HuH-7 (cell line): Measurements from ENCODE around the gene STPG3.

Experiments
- DNase-seq: peaks from one replicate; pipeline ENCODE4 v3.0.0; 2011; ENCODE audit warnings: low spot score

STPG3 gene

DNA sequence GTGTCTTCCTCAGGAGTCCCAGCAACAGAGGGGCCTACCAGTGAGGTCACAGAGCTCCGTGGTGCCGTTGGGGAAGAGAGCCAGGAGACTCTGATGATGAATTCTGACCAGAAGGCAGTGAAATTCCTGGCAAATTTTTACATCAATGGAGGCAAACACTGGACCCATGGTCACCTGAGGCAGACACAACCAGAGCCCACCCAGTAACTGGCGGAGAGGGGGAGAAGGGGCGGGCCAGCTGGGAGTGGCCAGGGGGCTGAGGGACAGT lies at the start of gene STPG3:
TSS of gene STPG3 (plus strand) at position 93 of the 268 bp plus-strand sequence. CDS start at position 94, 1 bp downstream.
- no peak for DNase-seq

DNA sequence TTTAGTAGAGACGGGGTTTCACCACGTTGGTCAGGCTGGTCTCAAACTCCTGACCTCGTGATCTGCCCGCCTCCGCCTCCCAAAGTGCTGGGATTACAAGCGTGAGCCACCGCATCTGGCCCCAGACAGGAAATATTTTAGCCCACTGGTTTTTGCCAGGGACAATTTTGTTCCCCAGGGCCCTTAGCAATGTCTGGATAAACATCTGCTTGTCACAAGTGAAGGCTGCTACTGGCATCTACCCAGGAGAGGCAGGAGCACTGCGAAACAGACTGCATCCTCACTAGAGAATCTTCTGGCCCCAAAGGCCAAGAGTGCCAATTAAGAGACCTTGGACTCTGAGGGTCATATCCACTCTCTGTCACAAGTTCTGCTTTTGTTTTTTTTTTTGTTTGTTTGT lies 48.1 kb upstream of the STPG3 start:
- DNase-seq = no peak

DNA sequence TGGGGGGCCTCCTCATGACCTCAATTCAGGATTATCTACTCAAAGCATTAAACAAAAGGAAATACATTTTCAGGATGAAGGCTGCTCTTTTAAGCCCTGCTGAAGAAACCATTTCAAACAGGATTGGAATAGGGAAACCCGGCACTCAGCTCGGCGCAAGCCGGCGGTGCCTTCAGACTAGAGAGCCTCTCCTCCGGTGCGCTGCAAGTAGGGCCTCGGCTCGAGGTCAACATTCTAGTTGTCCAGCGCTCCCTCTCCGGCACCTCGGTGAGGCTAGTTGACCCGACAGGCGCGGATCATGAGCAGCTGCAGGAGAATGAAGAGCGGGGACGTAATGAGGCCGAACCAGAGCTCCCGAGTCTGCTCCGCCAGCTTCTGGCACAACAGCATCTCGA lies 46.4 kb upstream of the STPG3 start:
- DNase-seq = no peak

DNA sequence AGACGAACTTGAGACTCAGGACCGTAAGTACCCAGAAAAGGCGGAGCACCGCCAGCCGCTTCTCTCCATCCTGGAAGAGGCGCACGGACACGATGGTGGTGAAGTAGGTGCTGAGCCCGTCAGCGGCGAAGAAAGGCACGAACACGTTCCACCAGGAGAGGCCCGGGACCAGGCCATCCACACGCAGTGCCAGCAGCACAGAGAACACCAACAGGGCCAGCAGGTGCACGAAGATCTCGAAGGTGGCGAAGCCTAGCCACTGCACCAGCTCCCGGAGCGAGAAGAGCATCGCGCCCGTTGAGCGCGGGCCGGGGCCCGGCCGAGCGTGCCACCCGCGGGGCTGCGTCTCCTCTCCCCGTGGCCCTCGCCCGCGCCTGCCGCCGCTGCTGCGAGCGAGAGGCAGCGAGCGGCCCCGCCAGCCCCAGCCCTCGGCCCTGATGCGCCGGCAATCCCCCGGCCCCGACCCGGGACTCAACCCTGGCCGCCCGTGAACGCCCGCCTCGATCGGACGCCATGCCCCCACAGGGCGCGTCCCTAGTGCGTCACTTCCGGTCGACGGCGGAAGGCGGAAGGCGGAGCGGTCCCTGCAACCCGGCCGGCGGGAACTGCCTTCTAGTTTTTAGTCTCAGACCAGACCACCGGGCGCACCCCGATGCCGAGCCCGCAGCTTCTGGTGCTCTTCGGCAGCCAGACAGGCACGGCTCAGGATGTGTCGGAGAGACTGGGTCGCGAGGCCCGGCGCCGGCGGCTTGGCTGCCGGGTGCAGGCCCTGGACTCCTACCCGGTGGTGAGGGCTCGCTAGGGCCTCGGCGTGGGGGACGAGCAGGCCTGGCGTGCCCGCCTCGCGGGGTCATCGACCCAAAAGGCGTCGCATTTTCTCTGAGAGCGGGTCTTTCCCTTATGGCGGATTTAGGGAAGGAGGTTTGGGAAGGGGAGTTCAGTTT lies 45.7 kb upstream of the STPG3 start, which contains the start of the genes NDOR1 and TMEM203:
TSS of gene NDOR1 (plus strand) at position 575 of the 944 bp plus-strand sequence. CDS start at position 653, 78 bp downstream.
TSS of gene TMEM203 (minus strand) at position 523 of the 944 bp plus-strand sequence. CDS start at position 289, 234 bp downstream.
- DNase-seq = peak; percentile 97

DNA sequence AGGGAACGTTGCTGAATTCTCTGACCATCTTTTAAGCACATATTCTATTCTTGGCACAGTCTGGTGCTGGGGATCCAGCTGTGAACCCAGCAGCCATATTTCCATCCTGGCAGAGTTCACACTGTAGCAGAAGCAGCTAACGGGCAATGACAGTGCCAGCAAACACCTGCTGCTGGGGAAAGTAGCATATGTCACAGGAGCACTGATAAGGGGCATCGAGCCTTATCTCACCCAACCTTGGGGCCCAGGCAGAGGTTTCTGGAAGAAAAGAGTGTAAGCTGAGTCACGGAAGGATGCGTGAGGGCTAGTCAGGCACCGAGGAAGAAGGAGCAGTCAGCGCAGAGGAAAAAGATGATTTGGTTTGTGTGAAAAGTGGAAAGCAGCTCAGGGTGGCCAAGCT lies 44.5 kb upstream of the STPG3 start:
- DNase-seq = no peak

DNA sequence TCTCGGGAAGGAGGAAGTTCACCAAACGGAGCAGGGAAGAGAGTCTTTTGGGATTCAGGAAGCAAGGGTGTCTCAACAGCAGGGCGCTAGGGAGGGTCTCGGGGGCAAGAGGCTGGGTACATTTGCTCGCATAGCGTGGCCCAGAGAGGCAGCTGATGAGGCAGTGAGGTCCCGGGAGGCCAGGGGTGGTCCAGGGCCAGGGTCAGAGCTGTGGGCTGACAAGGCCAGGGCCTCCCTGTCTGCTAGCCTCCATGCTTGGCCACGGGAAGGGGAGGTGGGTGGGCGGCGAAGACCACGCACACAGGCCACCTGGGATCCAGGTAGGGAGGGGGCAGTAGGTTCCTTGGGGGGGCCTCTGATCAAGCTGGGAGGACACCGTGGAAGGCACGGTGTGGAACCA lies 39.6 kb upstream of the STPG3 start:
- no peak for DNase-seq

DNA sequence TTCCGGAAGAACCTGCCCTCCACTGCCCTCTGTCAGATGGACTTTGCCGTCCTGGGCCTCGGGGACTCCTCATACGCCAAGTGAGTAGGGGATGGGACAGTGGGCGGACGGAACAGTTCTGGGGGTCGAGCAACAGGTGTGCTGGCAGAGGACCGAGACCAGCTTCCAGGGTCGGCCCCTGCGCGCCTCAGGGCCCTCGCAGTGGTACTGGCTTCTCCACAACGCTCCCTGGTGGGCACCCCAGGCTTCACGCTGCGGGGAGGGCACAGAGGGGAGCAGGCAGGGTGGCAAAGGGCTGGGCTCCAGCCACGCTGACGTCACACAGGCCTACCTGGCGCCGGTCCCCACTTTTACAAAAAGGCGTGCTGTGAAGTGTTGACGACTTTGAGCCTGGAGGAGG lies 38.6 kb upstream of the STPG3 start:
- no peak for DNase-seq

DNA sequence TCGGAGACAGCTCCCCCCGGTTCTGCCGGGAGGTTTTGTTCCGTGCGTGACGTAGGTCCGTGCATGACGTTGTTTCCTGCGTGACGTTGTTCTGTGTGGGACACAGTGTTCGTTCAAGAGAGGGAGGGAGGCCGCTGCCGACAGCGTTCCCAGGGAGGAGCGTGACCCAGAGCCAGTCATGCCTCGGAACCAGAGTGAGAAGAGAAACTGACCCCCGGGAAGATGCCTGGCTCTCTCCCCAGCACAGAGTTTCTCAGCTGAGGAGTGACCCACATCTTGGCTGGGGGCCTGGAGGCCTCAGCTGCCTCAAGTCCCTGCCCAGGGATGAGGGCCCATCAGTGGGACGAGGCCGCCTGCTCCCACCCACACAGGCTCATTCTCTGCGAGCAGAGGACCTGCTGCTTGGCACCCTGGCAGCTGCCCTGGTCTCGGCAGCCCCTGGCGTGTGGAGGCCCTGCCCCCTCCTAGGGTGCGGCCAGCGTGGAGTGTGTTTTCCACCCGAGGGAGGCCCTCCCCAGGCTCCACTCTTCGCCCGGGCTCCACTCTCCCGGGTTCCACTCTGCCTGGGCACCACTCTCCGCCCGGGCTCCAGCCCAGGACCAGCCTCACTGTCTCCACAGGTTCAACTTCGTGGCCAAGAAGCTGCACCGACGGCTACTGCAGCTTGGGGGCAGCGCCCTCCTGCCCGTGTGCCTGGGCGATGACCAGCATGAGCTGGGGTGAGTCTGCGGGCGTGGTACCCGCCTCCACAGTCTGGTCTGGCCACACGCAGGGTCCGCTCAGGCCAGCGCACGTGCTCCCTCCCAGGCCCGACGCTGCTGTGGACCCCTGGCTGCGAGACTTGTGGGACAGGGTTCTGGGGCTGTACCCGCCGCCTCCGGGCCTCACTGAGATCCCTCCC lies 37.7 kb upstream of the STPG3 start:
- no peak for DNase-seq

DNA sequence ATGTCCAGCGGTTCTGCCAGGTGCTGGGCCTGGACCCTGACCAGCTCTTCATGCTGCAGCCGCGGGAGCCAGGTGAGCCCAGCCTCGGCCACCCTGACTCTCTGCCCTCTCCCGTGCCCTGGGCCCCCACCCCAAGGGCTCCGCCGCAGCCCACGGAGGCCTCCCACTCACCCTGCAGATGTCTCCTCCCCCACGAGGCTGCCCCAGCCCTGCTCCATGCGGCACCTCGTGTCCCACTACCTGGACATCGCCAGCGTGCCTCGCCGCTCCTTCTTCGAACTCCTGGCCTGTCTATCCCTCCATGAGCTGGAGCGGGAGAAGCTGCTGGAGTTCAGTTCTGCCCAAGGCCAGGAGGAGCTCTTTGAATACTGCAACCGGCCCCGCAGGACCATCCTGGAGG lies 36.5 kb upstream of the STPG3 start:
- no peak for DNase-seq

DNA sequence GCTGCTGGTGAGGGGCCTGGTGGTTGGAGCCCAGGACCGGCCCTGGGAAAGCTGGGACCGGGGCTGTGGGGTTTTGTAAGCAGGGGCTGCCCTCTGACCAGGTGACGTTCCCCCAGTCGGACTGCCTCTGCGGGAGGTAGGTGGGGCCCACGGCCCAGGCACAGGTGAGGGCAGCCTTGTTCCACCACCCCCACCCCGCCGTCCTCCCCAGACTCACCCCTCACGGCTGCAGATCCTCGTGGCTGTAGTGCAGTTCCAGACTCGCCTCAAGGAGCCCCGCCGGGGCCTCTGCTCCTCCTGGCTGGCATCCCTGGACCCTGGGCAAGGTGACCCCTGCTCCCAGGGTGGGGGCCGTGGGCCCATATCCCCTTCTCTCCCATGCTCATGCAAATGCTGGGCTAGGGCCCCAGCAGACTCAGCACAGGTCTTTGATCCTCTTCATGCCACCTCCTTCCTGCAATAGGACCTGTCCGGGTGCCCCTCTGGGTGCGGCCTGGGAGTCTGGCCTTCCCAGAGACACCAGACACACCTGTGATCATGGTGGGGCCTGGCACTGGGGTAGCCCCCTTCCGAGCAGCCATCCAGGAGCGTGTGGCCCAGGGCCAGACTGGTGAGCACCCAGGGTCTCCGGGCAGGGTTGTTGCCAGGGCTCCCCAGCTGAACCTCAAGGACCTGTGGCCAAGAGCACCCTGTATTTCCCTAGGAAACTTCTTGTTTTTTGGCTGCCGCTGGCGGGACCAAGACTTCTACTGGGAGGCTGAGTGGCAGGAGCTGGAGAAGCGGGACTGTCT lies 35.7 kb upstream of the STPG3 start:
- DNase-seq = no peak

DNA sequence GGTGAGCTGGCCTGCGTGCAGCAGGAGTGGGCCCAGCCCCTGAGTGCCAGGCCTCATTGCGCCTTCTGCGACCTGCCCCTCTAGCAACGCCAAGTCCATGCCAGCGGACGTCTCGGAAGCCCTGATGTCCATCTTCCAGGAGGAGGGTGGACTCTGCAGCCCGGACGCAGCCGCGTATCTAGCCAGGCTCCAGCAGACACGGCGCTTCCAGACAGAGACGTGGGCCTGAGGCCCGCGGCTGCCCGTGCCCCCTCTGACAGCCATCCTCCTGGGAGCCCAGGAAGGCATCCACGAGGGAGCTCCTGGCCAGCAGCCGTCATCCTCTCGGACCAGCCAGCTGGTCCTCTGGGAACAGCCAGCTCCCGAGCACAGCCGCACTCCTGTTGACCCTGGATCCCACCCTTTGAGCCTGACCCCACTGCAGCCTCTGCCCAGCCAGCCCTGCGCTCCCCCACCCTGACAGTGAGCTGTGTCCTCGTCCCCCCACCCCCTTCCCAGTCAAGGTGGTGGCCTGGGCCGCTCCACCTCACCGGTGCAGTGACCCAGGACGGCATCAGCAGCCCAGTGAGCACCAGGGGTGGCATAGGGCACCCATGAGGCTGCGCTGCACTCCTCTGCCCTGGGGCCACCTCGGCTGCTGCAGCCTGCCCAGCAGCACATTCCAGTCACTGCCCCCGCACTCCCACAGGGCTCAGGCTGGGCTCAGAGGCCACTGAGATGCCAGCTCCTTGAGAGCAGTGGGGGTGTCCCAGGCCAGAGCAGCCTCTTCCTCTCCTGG lies 34.7 kb upstream of the STPG3 start:
- DNase-seq = no peak

DNA sequence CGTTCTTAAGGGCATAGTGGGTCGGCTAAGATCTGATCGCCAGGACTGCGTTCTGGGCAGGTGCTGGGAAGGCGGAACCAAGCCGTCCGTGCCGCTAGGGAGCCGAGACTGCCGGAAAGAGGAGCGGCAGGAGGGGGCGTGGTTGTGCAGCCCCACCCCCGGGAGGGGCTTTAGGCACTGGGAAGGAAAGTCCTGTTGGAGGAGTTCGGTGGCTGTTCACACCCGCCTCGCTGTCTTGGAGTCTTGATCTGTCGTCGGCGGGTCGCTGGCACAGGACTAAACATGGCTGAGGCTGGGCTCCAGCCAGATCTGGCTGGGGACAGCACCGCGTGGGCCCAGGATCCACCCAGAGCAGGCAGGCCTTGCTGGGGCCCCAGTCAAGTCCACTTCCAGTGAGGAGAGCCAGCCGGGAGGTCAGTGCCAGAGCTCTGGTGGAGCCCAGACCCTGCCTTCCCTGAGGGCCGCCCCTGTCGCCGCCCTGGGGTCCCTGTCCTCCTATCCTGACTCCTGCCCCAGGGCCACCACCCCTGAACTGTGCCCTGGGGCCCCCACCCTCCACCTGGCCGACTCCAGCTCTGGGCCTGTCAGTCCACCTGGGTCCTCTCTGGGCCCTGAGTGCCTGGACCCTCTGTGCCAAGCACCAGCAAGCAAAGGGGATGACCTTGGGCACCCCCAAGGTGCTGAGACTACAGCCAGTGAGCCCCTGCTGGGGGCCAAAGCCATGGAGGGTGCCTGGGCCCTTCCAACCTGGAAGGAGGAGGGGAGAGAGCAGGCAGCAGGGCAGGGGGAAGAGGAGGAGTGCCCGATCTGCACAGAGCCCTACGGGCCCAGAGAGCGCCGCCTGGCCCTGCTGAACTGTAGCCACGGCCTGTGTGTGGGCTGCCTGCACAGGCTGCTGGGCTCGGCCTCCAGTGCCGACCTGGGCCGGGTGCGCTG lies 33.5 kb upstream of the STPG3 start:
- no peak for DNase-seq

DNA sequence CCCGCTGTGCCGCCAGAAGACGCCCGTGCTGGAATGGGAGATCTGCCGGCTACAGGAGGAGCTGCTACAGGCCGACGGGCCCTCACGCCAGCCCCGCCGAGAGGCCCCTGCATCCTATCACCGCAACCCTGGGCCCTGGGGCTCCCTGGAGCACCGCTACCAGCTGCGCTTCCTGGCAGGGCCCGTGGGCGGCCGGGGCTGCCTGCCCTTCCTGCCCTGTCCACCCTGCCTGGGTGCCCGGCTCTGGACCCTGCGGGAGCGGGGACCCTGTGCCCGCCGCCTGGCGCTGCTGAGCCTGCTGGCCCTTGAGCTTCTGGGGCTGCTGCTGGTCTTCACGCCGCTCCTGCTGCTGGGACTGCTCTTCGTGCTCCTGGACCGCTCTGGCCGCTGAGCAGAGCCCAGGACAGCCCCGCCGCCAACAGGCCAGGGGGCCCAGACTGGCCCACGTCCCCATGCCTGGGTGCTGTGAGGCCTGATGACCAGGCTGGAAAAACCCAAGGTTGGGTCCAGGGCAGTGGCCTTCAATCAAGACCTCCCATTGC lies 32.8 kb upstream of the STPG3 start:
- DNase-seq = no peak

DNA sequence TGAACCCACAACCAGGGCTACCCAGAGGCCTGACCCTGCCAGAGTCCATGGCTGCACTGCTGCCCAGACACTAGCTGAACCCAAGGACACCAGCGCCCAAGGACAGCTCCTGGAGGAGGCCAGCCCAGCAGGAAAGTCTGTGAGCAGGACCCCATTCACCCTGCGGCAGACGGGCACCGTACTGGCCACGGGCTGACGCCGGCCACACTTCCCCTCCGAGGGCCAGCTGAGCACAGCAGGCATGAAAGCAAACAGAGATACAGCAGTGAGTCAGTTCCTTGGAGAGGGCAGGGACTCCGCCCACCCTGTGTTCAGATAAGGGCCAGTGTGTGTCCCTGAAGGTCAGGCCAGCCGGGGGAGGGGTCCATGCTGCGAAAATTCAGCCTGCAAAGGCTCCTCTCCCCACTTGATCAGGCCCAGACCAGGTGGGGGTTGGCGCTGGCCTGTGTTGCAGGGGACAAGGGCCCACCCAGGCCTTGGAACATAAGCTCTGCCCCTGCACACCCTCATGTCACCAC lies 32.3 kb upstream of the STPG3 start:
- peak; percentile 80 for DNase-seq

DNA sequence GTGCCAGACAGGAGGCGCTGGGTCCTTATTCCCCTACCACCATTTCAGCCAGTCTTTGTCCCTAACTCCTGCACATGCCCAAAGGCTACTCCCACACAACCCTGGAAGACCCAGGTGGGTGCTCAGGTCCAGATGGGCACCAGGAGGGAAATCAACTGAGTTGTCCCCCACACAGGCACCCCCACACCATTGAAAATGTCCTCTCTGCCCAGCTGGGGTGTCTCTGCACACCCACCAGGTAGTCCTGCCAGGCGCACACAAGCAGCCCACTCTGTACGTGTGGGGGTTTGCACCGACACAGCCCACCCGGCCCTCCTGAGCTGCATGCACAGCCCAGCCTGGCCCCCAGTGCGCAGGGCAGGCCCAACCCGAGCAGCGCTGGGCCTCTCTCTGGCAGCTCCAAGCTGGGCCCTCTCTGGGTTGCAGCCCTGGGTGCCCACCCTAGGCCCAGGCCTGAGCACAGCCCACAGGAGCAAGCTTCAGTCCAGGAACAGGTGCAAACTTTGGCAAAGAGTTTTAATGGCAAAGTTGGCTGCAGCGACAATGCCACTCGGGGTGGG lies 31.2 kb upstream of the STPG3 start:
- no peak for DNase-seq

DNA sequence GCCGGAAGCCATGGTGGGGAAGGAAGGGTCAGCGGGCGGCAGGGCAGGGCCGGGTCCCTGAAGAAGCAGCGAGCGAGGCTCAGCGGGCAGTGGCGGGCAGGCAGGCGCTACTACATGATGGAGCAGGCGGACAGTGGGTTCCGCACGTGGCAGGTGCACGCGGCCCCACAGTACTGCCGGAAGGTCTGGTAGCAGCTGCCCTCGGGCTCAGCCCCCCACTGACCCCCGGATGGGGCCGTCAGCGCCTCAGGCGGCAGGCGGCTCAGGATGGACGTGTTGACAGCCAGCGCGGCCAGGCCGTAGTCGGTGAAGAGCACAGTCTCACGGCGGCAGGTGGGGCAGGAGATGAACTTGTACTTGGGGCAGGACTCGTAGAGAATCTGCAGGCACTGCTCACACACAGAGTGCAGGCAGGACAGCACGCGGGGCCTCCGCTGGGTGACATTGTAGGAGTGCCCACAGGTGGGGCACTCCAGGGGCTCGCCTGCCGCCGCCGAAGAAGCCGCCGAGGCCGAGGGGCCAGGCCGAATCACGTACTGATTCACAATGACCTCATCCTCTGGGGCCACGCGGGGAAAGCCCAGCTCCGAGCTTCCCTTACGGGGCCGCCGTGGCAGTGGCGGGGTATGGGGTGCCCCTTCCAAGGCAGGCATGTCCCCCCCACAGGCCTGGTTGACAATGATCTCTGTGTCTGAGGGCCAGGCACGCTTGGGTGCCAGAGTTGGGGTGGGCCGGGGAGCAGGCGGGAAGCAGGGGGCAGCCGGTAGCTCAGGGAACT lies 30.6 kb upstream of the STPG3 start:
- no peak for DNase-seq

DNA sequence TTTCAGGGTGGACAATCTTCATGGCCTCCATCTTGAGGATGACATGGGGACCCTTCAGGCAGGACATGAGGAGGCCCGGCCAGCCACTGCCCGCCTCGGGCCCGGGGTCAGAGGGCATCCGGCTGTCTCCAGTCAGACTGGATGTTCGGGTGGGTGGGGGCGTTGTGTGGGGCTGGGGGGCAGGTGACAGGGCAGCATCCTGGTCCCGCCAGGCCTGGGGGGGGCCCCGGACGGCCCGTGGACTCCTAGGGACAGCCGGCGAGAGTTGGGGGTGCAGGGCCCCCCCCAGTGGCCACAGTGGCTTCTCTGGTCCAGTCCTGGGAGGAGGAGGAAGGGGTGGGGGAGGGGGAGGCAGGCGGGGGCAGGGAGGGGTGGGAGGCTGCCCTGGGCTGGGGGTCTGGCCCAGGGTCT lies 30.0 kb upstream of the STPG3 start:
- DNase-seq = no peak

DNA sequence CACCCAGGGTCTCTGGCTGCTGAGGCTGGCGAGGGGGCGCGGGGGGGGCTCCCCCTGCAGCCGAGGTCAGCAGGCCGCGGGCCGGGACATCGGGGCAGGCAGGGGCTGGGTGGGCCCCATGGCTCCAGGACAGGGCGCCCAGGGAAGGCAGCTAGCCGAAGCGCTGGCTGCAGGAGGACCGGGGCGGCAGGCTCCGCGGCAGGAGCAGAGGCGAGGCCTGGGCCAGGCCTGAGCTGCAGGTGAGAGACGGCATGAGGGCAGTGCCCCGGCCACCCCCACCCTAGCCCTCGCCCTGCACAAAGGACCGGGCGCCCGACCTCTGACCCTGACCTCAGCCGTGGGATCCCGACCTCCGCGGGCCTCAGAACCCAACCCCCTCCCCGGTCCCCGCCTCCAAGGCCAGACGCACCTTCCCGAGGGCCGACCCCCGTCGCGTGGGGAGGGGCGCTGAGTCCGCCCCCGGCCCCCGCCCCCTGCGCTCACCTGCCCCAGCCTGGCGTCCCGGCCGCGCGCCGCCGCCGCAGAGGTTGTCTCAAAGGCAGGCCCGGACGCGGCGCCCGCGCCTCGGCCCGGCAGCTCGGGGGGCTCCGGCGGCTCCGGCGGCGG lies 29.5 kb upstream of the STPG3 start:
- peak; percentile 68 for DNase-seq
